Measurements from ENCODE around the gene RFNG. TPM values are rescaled to one million over a fixed set of nuclear protein-coding genes. Genes with fewer than 3 reads are reported as not detected.

Gene RFNG
- total RNA-seq, 4 donors from 2014 or later, result 22.5 to 66.9 (median 49.0) TPM

GRCh38 chr17:82086941-82087906, 35.6 kb upstream of the RFNG start:
- TF ChIP-seq CTCF (IDR thresholded peaks at IDR 0.05; ENCODE audit: low read depth), result no peak

- no peak for TF ChIP-seq CTCF (IDR thresholded peaks at IDR 0.05; ENCODE audit: low read depth)
These were observed 34.5 kb upstream of the RFNG start for GRCh38 chr17:82085931-82086764.

GRCh38 chr17:82085031-82085861, 33.6 kb upstream of the RFNG start:
- no peak for TF ChIP-seq CTCF (IDR thresholded peaks at IDR 0.05; ENCODE audit: low read depth)

GRCh38 chr17:82084373-82085030, 32.9 kb upstream of the RFNG start:
- no peak for TF ChIP-seq CTCF (IDR thresholded peaks at IDR 0.05; ENCODE audit: low read depth)

- TF ChIP-seq CTCF (IDR thresholded peaks at IDR 0.05; ENCODE audit: low read depth), result no peak
These were observed 32.1 kb upstream of the RFNG start for GRCh38 chr17:82083533-82084359.

GRCh38 chr17:82083009-82083408, 31.4 kb upstream of the RFNG start:
- no peak for TF ChIP-seq CTCF (IDR thresholded peaks at IDR 0.05; ENCODE audit: low read depth)
